ENCODE measurements around the gene GPR31.

Gene GPR31

DNA sequence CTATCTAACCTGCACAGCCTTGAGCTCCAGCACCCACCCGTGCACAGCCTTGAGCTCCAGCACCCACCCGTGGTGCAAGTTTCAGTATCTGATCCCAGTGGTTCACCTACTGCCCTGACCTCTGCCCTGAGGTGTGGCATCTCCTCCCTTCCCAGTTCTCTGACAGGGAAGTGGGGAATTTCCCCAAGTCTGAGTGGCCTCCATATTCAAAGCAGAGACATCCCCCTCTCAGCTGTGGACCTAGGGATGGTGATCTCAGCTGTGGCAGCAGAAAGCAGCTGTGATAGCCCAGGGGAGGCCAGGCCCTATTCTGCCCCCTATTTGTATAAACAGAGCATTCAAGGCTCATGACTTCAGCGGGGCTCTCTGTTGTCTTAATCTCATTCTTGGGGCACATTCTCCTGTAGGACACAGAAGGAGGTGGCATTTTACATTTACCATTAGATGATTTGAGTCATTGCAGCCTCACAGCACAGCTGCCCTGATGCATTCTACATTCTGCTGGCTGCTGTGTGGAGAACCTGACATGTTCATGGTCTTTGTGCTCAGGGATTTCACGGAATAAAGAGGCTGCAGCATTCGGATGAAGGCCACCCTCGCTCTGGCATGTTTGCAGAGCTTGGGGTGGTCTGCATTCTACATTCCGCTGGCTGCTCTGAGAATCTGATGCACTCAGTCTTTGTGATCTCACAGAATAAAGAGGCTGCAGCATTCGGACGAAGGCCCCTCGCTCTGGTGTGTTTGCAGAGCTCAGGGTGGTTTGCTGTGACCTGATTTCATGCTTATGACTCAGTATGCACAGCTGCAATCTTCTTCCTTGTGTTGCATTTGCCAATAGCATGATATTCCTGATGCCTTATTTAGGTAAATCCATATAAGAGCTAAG lies 16.9 kb downstream of the GPR31 start:
- no peak for DNase-seq (ENCODE audit: extremely low read depth in 1 of 2, low read depth in 1 of 2)

DNA sequence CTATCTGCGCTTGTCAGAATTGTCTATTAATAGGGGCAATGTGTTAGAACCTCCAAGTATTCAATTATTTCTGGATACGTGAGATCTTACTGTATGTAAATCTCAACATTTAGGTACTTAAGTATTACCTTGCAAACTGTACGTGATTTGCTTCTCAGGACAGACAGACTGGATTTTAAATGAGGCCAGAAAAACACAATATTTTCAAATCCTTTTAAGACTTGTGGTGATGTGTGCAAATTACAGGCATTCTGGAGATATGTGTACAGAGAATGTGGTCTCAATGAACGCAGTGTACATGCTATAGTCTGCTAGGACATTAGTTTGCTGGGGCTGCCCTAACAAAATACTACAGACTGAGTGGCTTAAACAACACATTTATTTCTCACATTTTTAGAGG lies 18.0 kb downstream of the GPR31 start:
- no peak for DNase-seq (ENCODE audit: extremely low read depth in 1 of 2, low read depth in 1 of 2)

DNA sequence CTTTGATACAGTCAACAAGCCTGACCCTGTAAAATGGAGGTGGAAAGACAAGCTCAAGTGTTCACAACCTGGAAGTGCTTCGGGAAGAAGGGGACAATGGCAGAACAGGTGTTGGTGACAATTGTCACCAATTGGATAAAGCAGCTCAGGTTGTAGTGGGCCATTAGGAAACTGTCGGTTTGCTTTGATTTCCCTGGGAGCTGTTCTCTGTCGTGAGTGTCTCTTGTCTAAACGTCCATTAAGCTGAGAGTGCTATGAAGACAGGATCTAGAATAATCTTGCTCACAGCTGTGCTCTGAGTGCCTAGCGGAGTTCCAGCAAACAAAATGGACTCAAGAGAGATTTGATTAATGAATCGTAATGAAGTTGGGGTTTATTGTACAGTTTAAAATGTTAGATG lies 19.9 kb downstream of the GPR31 start:
- no peak for DNase-seq (ENCODE audit: extremely low read depth in 1 of 2, low read depth in 1 of 2)

DNA sequence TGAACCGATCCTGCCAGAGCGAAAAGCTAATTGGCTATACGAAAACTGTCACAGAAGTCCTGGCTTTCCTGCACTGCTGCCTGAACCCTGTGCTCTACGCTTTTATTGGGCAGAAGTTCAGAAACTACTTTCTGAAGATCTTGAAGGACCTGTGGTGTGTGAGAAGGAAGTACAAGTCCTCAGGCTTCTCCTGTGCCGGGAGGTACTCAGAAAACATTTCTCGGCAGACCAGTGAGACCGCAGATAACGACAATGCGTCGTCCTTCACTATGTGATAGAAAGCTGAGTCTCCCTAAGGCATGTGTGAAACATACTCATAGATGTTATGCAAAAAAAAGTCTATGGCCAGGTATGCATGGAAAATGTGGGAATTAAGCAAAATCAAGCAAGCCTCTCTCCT lies 20.7 kb downstream of the GPR31 start:
- DNase-seq (ENCODE audit: extremely low read depth in 1 of 2, low read depth in 1 of 2) = no peak

DNA sequence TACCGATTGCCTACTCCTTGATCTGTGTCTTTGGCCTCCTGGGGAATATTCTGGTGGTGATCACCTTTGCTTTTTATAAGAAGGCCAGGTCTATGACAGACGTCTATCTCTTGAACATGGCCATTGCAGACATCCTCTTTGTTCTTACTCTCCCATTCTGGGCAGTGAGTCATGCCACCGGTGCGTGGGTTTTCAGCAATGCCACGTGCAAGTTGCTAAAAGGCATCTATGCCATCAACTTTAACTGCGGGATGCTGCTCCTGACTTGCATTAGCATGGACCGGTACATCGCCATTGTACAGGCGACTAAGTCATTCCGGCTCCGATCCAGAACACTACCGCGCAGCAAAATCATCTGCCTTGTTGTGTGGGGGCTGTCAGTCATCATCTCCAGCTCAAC lies 21.4 kb downstream of the GPR31 start:
- DNase-seq (ENCODE audit: extremely low read depth in 1 of 2, low read depth in 1 of 2) = no peak

DNA sequence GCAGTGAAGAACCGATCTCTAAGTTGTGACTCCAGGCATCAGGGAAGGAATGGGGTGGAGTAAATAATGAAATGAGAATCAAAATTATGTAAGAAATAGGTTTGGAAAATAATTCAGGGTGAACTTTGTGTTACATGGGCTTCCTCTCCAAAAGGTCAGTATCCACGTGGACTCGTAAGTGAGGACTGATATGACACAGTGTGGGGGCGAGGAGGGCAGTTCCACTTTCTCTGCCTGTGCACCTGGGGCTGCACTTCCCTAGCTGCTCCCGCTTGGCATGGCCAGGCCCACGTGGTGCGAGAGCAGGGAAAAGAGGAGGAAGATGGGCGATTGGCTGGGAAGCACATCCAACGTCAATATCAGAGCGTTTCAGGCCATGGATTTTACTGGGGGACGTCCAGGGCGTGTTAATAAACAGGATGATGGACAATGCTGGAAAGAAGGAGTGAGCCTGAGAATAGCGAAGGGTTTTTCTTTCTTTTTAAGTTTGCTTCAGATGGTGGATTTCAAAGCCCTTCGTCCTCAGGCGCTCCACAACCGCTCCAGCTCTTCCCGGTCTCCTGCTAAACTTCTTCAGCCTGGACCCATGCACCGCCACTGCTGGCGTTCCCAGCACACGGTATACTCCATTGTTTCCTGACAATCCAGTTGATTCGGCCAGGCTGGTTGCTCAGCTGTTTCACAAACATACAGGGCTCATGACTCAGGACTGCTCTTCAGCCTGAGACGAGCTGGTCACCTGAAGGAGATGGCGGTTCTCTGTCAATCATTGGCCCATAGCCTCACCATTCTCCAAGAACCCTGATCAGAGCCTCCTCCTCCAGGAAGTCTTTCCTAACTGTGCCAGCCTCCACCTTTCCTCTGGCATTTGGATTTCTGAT lies 23.1 kb downstream of the GPR31 start:
- DNase-seq (ENCODE audit: extremely low read depth in 1 of 2, low read depth in 1 of 2) = no peak

DNA sequence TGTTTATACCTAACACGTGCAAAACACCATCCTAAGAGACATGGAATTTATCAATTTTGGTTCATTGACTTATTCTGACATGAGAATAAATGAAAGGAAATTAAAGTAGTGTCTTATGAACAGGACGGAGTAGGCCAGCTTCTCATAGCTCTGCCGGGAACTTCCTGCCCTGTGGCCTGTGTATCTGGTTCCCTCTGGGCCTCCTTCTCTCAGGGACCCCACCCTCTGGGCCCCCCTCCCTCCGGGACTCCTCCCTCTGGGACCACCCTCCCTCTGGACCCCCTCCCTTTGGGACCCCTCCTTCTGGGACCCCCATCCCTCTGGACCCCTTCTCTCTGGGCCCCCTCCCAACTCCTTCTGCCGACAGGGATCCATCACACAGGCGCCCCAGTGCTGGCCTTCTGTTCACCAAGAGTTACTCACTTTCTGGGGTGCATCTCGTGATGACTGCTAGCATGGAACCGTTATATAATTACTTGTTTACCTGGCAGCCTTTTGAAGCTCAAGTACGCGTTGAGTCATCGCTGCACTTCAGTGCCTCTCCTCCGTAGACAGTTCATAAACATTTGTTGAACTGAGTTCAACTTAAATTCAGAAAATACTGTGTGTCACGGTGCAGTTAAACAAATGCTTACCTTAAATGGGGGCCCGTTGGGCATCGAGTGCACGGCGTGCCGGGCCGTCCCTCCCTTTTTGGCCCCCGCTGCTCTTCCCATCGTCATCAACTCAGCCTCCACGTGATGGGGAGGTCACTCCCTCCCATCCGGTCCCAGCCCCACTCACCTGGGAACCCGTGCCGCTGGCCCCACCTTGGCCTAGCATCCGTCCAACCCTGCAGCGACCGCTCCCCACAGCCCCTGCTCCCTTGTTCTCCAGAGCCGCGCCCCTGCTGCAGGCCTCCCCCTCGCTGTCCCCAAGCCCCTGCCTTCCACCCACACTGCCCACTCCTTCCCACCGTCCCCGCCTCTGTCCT lies 26.8 kb downstream of the GPR31 start:
- DNase-seq (ENCODE audit: extremely low read depth in 1 of 2, low read depth in 1 of 2) = no peak

DNA sequence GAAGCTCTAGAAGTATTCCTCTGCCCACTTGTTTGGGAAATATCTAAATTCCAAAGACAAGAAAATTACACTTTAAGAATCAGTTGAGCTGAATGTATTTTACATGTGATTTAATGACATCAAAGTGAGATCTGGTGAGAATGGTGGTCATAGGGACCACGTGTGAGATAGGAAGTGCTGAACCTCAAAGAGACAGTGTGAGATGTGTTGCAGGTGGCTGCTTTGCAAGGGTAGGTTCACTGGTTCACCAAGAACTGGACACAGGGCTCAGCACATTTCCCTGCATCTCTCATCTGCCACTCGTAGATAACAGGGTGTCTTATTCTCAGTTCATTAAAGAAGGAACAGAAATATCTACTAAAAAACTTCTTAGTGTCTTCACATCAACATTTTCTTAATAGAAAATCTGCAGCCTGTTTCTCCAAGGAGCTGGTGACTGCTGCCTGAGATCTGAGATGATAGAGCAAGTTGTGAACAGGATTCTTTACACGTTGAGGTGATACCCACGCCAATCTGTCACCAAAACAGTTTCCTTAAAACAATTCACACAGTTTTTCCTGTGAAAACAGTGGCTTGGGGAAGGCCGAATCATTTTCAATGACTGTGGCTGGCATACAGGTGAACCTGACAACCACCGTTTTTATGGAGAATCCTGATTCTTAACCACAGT lies 27.6 kb downstream of the GPR31 start:
- no peak for DNase-seq (ENCODE audit: extremely low read depth in 1 of 2, low read depth in 1 of 2)

DNA sequence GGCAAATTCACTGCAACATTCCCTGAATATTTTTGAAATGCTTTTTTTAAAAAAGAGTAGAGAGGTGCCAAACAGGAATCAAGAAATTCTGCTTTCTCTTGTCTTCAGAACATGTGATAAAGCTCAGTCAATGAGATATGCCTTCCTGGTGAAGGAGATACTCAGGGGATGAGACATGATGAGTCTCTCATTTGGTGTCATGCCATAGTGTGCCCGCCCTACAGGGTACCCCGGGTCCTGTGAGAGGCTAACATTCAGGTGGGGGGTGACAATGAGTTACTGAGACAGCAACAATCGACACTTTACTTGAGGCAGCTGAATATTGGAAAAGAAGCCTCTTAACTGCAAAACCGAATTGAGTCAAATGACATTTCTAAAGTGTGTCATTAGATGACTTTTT lies 28.2 kb downstream of the GPR31 start:
- DNase-seq (ENCODE audit: extremely low read depth in 1 of 2, low read depth in 1 of 2) = no peak

DNA sequence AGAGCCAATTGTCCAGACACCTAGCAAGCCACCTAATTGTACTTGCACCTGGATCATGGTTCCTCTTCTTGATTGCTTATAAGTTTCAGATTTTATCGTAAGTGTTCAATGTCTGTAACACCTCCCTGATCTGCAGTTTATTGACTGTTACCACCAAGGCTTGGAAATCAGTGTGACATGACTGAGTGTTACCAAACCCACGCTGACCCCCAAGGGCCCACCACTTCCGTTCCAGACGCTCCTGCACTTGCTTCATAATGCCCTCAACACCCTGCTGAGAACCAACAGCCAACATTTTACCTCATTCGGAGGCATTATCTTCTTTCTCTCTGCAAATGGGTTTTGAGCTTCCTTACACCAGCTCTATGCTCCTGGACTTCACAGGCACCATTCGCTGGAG lies 28.6 kb downstream of the GPR31 start:
- DNase-seq (ENCODE audit: extremely low read depth in 1 of 2, low read depth in 1 of 2) = no peak

DNA sequence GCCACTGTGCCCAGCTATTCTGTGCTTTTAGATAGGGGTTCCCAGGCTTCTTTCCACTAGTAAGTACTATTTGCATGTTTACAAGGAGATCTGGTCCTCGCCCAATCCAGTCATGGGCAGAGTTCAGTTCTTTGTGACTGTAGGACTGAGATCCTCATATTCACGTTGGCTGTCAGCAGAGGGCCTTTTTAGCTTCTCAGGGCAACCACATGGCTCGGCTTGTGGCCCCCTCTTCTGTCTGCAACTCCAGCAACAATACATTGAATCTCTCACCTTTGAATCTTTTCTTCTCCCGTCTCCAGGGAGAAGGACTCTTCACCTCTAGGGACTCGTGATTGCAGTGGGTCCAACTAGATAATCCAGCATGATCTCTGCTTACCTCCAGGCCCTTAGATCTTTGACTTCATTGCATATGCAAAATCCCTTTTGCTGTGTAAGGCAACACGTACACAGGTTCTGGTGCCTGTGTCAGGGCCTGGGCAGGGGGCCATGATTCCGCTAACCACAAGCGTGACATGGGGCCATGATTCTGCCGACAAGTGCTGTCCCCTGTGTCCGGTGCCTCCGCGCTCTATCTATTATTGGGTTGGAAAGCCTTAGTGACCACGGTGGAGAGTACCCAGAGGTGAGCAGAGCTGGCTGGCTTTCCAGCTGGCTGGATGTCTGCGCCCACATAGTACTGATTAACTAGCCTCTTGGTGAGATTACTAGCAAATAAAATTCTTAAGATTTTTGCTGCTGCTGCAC lies 29.8 kb downstream of the GPR31 start:
- no peak for DNase-seq (ENCODE audit: extremely low read depth in 1 of 2, low read depth in 1 of 2)

DNA sequence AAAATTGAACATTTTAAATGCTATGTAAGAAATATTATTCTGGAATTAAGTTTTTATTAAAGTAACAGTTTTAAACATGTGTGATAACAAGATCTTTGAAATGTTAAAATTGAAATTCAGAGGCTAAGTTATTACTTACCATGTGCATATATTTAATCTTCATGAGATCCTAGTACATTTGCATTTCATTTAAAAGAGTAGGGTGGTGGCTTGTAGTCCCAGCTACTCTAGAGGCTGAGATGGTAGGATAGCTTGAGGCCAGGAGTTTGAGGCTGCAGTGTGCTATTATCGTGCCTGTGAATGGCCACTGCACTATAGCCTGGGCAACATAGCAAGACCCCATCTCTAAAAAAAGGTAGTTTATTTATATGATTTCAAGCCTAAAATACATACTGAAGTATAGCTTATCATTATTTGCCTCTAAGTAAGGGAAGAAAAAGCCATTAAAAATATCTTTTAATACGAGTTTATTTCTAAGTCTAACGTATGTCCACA lies 31.9 kb downstream of the GPR31 start:
- no peak for DNase-seq (ENCODE audit: extremely low read depth in 1 of 2, low read depth in 1 of 2)

DNA sequence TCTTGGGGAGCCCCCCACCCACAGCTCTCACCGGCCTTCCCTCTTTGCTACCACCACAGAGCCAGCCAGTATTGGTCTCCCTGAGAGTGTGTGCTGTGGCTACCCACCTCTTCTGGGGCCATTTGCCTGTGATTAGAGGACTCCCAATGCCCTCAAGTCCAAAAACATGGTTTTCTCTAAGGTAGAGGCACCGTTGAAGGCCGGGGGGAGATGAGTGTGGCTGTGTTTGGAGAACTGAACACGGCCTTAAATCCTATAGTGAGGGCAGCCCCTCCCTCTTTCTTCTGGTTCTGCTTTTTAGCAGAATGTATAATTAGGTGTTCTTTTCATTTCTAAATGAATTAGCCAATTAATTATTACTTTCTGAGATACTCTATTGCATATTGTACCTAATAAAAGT lies 32.4 kb downstream of the GPR31 start:
- DNase-seq (ENCODE audit: extremely low read depth in 1 of 2, low read depth in 1 of 2) = no peak

DNA sequence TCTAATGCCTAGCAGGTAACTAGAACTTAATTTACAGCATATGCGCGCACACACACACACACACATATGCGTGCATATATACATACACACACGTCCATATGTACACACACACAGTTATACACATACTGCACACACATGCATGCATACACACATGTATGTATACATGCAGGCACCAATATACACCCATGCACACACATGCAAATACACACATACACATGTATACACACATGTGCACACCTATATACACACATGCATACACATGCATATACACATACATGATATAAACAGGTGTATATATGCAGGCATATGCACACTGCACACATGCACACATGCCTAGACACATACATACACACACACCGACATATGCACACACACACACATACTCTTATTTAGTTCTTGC lies 33.0 kb downstream of the GPR31 start:
- DNase-seq (ENCODE audit: extremely low read depth in 1 of 2, low read depth in 1 of 2) = no peak

DNA sequence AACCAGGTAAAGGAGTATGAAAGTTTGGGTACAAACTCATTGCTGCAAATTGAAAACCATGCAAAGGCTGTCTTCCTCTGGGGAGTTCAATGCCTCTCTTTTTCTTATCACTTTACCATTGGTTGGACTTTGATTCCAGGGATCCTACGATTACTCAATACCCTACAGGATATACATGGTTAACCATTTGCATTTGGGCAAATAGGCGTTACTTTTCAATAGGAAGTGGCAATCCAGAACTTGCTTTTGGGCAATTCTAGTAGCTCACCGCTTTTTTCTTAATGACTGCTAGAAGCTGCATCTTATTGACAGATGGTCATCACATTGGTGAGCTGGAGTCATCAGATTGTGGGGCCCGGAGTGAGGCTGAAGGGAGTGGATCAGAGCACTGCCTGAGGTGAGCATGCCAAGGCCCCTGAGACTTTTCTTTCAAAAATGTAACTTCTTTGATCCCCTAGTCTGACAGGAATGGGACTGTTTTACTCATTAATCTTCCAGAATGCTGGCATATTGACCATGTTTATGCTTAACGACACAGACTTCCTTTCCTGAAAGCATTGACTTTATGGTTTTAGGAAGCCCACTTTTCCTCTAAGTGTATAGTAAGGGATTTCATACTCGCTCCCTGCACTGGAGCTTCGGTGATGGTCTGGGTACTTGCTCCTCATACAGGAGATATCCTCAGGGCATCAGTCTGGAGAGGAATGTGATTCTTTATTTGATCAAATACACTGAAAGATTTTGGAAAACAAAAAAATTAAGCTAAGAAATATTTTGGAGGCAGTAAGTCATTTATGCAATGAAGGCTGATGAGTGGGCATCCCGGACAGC lies 34.7 kb downstream of the GPR31 start, which contains the start of gene CCR6:
CCR6 (plus strand) TSS at position 270 of the 831 bp plus-strand sequence. CDS start 13,039 bp downstream, outside the sequence.
- no peak for DNase-seq (ENCODE audit: extremely low read depth in 1 of 2, low read depth in 1 of 2)

DNA sequence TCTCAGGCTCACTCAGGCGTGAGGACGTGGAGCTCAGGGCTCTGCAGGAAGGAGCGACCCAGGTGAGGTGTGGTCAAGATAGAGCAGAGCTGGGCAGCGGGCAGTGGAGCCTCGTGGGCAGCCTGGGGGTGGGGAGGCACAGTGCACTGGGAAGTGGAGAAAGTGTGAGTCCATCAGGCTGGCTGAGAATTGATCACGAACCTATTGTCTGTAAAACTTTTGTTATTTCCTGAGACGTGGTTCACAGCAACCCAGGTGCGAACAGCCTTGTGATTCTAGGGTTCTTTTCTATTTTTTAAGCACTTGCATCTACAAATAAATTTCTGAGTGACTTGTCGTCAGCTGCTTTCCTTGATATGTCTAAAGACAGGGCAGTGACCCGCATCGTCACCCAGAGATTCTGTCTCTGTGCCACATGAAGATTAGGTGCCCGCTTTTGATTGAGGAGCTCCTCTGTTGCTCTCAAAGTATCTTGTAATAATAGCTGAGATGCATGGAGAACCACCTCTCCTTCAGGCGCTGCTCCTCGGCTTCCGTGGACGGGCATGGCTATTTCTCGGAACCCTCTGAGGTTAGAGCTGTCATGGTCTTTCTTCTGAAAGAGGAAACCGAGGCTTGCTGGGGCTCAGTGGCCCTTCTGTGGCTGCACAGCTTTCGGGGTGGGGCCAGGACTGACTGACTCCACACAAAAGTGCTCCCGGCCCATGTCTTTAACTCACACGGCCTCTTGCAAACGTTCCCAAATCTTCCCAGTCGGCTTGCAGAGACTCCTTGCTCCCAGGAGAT lies 35.5 kb downstream of the GPR31 start:
- DNase-seq (ENCODE audit: extremely low read depth in 1 of 2, low read depth in 1 of 2) = no peak

DNA sequence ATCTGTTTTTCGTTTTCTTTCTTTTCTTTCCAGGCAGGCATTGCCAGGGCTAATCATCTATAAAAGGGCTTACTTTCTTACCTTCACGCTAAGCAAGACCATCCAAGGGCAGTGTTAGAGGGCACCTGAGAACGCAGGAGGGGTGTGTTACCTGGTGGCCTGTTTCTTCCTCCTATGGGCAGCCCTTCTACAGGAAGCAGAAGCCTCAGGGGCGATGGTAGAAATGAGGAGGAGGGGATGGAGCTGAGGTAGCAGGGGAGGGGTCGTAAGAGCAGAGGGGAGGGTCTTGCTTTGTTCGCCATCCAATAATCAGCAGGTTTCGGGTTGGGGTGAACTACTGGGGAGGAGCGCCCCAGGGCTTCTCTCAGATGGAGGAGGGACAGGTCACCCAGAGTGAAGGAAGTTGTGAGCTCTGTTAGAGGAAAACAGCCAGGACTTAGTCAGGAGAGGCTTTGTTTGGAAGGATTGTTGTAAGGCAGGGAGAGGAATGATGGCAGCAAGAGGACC lies 36.4 kb downstream of the GPR31 start:
- DNase-seq (ENCODE audit: extremely low read depth in 1 of 2, low read depth in 1 of 2) = no peak

DNA sequence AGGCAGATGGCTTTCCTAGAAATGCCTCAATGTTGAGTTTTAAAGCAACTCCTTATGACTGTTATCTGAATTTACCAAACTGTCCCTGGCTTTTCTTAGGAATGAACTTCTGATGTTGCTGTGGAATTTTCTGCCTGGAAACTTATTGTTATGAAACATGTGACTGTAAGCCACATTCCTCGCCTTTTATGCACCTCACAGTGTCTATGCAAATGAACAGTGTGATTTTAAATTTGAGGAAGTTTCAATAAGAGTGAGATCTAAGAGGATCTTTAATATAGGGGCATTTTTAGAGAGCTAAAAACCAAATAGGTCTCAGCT lies 37.2 kb downstream of the GPR31 start:
- DNase-seq (ENCODE audit: extremely low read depth in 1 of 2, low read depth in 1 of 2) = no peak

All from activated CD8-positive, alpha-beta memory T cell treated with anti-CD3 and anti-CD28 coated beads for 1 hour (primary cell).